ENCODE data around the gene EIF5A2. TPM values are rescaled to one million over a fixed set of nuclear protein-coding genes. Genes with fewer than 3 reads are reported as not detected.

EIF5A2 gene
- total and polyA plus RNA-seq, 4 donors: 1.6 to 2.4 (median 1.9) TPM

GRCh38 chr3:170905862-170906261 lies 2.6 kb downstream of the EIF5A2 start:
- WGBS: 82% methylated on average over 2 of the region's 2 CpGs
- no peak for DNase-seq (ENCODE audit: low spot score)
- no peak overlapping the region for H3K9ac ChIP-seq (ENCODE audit: low read depth in 1 of 2, low read length in 2 of 2)

More at GRCh38 chr3:170905862-170906261, 2.6 kb downstream of the EIF5A2 start:
- TF ChIP-seq FOXA1 (IDR thresholded peaks at IDR 0.05): no peak
- no peak for TF ChIP-seq REST (IDR thresholded peaks at IDR 0.05)
- TF ChIP-seq ZBTB33 (IDR thresholded peaks at IDR 0.05): no peak
- TF ChIP-seq HNF4G (IDR thresholded peaks at IDR 0.05): no peak
- TF ChIP-seq TAF1 (conservative IDR thresholded peaks at IDR 0.05): no peak
- no peak for TF ChIP-seq SP1 (IDR thresholded peaks at IDR 0.05)
- TF ChIP-seq ATF3 (IDR thresholded peaks at IDR 0.05): no peak
- no peak for TF ChIP-seq HNF4A (conservative IDR thresholded peaks at IDR 0.05)
- TF ChIP-seq MAX (IDR thresholded peaks at IDR 0.05): no peak
- no peak for TF ChIP-seq YY1 (IDR thresholded peaks at IDR 0.05)
- TF ChIP-seq CTCF (IDR thresholded peaks at IDR 0.05; ENCODE audit: low read depth, low read length, missing input control): no peak
- TF ChIP-seq NR2F2 (IDR thresholded peaks at IDR 0.05): no peak
- no peak for TF ChIP-seq RXRA (IDR thresholded peaks at IDR 0.05)
- TF ChIP-seq JUND (IDR thresholded peaks at IDR 0.05): no peak
- TF ChIP-seq EGR1 (IDR thresholded peaks at IDR 0.05; ENCODE audit: low read depth in 2 of 2): no peak
- no peak for TF ChIP-seq RAD21 (IDR thresholded peaks at IDR 0.05)
- no peak for TF ChIP-seq GABPA (IDR thresholded peaks at IDR 0.05 in 1 of 2, conservative IDR thresholded peaks at IDR 0.05 in 1 of 2)
- no peak for TF ChIP-seq FOXA2 (IDR thresholded peaks at IDR 0.05)
- Histone ChIP-seq H3K4me3 (ENCODE audit: low read depth in 1 of 3, low read length in 3 of 3) (no peak overlapping the region), H3K27me3 (ENCODE audit: control insufficient read depth in 4 of 4, insufficient read depth in 4 of 4, low read length in 3 of 4) (no peaks in the 10 kb centered on the region), H3K36me3 (ENCODE audit: control insufficient read depth in 4 of 4, insufficient read depth in 3 of 4, low read depth in 1 of 4, low read length in 3 of 4) (no peaks in the 10 kb centered on the region), H3K4me1 (ENCODE audit: control insufficient read depth in 4 of 4, insufficient read depth in 4 of 4, low read length in 3 of 4) (peaks cover 0 to 7% (median 3%) of the 10 kb centered on the region in 4 donors), H3K27ac (ENCODE audit: low read depth in 1 of 2, low read length in 2 of 2) (no peak overlapping the region), H3K9me3 (ENCODE audit: control insufficient read depth in 4 of 4, low read length in 3 of 4) (peaks cover 6 to 11% (median 8%) of the 10 kb centered on the region in 4 donors)

All from liver (tissue), 9 donors.